CD4-positive, CD25-positive, alpha-beta regulatory T cell (primary cell): ENCODE data around the gene SCGB2B2. TPM values are rescaled to one million over a fixed set of nuclear protein-coding genes. Genes with fewer than 3 reads are reported as not detected.

Experiments used
- ATAC-seq, 2 donors: fragments of 150-1000 bp; cut with Tn5 transposase; one replicate each; pipeline ENCODE4 v1.10.0; 2021; ENCODE audit warnings: low read depth in 2 of 2, moderate number of reproducible peaks in 2 of 2, moderate library complexity in 1 of 2
- DNase-seq, 3 donors: peaks; one replicate each; pipeline versions ENCODE4 v3.0.0 to v3.0.0-alpha.2; 2012 to 2022; ENCODE audit warnings: mixed read lengths in 1 of 3
- H3K27ac ChIP-seq: one replicate; pipeline ENCODE4 v1.7.0; 2013; ENCODE audit warnings: mild to moderate bottlenecking, low read length; ENCODE audit not compliant: insufficient read depth, poor library complexity, severe bottlenecking
- H3K27me3 ChIP-seq: one replicate; pipeline ENCODE4 v1.7.0; 2013; ENCODE audit warnings: low read length; ENCODE audit not compliant: control insufficient read depth, insufficient read depth
- H3K36me3 ChIP-seq: one replicate; pipeline ENCODE4 v1.7.0; 2013; ENCODE audit warnings: mild to moderate bottlenecking, low read length, moderate library complexity; ENCODE audit not compliant: control insufficient read depth, insufficient read depth
- H3K4me1 ChIP-seq: 2 replicates; pipeline ENCODE4 v1.7.0; 2013; ENCODE audit warnings: mild to moderate bottlenecking, low read length; ENCODE audit not compliant: insufficient read depth, control insufficient read depth, poor library complexity, severe bottlenecking
- H3K4me3 ChIP-seq: one replicate; pipeline ENCODE4 v1.7.0; 2013; ENCODE audit warnings: low read depth, mild to moderate bottlenecking, low read length, moderate library complexity
- H3K9me3 ChIP-seq, 2 experiments: 1 replicate in 1 of 2; 2 replicates in 1 of 2; pipeline ENCODE4 v1.7.0; 2013; ENCODE audit warnings: low read length in 2 of 2, mild to moderate bottlenecking in 1 of 2, moderate library complexity in 1 of 2; ENCODE audit not compliant: control insufficient read depth in 2 of 2
- H3K27ac Mint-ChIP-seq, 3 donors: one replicate each; pipeline ENCODE4 v1.8.0; 2020 to 2022; ENCODE audit warnings: mild to moderate bottlenecking in 3 of 3, mixed read lengths in 3 of 3, moderate library complexity in 2 of 3
- H3K27me3 Mint-ChIP-seq: one replicate; pipeline ENCODE4 v1.8.0; 2022; ENCODE audit warnings: mild to moderate bottlenecking, mixed read lengths
- H3K36me3 Mint-ChIP-seq: one replicate; pipeline ENCODE4 v1.8.0; 2020; ENCODE audit warnings: mixed read lengths
- H3K4me1 Mint-ChIP-seq, 4 donors: one replicate each; pipeline ENCODE4 v1.8.0; 2020 to 2022; ENCODE audit warnings: mixed read lengths in 4 of 4, mild to moderate bottlenecking in 1 of 4
- H3K4me3 Mint-ChIP-seq, 4 donors: one replicate each; pipeline ENCODE4 v1.8.0; 2020 to 2022; ENCODE audit warnings: mild to moderate bottlenecking in 4 of 4, mixed read lengths in 4 of 4, moderate library complexity in 3 of 4
- H3K9me3 Mint-ChIP-seq, 7 donors: one replicate each; pipeline ENCODE4 v1.8.0; 2020 to 2022; ENCODE audit warnings: mixed read lengths in 7 of 7, mild to moderate bottlenecking in 3 of 7, moderate library complexity in 2 of 7
- polyA plus RNA-seq, 4 donors: library from polyadenylated mRNA; unstranded; fragments of 300-500 nt; fragmentation: Illumina TruSeq; gene quantifications; one replicate each; pipeline ENCODE4 v1.2.3, GENCODE V29; 2021
- total RNA-seq: library from RNA; stranded (reverse); gene quantifications from one replicate; pipeline ENCODE4 v1.2.3, GENCODE V29; 2022

SCGB2B2 gene, protein sequence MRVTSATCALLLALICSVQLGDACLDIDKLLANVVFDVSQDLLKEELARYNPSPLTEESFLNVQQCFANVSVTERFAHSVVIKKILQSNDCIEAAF
- total RNA-seq (0.74 TPM), polyA plus RNA-seq (under 1 TPM in 1 of 4 donors, not detected in 3; 0.07 TPM)

DNA sequence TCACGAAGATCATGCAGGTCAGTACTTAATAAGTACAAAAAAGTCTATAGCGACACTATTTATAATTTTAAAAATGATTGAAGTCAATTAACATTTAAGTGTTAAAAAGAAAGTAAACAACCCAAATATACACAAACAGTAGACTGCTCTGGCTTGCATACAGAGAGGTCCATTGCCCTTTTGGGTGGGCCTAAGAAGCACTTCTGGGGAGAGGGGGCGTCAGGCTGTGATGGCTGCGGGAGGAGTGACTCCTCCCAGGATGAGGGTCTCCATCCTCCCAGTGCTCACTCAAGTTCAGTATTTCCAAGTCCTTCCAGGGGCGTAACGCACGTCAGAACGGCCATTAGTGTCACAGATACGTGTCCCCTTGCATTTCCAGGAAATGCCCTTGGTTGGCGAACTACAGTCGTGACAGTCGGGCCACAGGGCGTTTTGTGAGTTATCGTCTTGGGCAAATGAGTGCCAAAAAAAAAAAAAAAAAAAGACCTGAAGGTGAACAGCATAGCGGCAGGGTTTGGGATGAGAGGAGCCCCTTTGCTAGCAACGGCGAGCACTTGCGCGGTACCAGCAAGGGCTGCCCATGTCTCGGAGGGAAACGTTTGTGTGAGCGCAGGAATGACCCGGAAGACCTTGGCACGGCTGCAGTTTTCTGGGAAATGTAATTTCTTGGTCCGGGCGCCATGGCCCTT, at the start of gene SCGB2B2:
Gene SCGB2B2 (minus strand): TSS at position 463 of the 689 bp plus-strand sequence. CDS start 82,596 bp downstream, outside the sequence.
- Mint-ChIP-seq H3K4me1 (peaks cover 8 to 44% (median 23%) of the 10 kb centered on the region in 4 donors), H3K36me3 (peaks cover 26% of the 10 kb centered on the region), H3K4me3 (peak within 1 kb of the TSS; percentile 93 to 99 (median 97)), H3K27ac (peak within 1 kb of the TSS; percentile 96 to 100 (median 97)), H3K9me3 (peaks cover 4 to 28% (median 14%) of the 10 kb centered on the region in 7 donors), H3K27me3 (peaks cover 23% of the 10 kb centered on the region)
- peaks cover 15 to 18% of the 10 kb centered on the region in 2 experiments for H3K9me3 ChIP-seq
- DNase-seq (peak in 2 of 3 donors; percentile 68 to 94), ATAC-seq (peak; percentile 71 to 73)
- peak within 1 kb of the TSS; percentile 89 for H3K4me3 ChIP-seq
- H3K4me1 ChIP-seq = peaks cover 17% of the 10 kb centered on the region
- H3K27me3 ChIP-seq = peaks cover 6% of the 10 kb centered on the region
- peak within 1 kb of the TSS; percentile 83 for H3K27ac ChIP-seq
- H3K36me3 ChIP-seq = peaks cover 25% of the 10 kb centered on the region

DNA sequence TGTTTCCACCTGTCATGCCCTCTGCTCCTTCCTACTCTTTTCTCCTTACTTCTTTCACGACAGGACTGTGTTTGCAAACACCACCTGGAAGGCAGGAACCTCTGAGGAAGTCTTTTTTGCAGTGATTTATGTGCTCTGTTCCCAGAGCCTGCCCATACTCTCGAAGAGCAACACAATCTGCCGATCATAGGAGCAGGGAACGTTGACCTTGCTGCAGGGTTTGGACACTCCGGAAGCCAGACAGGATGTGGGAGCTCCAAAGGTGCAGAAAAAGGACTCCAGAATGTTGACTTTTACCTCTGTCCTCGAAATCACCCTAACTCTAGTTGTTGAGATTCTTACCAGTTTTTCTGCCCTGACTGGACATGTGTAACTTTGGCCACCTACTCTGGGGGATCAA, 48.4 kb upstream of the SCGB2B2 start:
- H3K27ac Mint-ChIP-seq = no peak overlapping the region
- H3K4me1 Mint-ChIP-seq = no peaks in the 10 kb centered on the region
- H3K4me1 ChIP-seq = no peaks in the 10 kb centered on the region
- H3K9me3 ChIP-seq = no peaks in the 10 kb centered on the region
- H3K27ac ChIP-seq = no peak overlapping the region
- no peaks in the 10 kb centered on the region for H3K36me3 ChIP-seq
- DNase-seq = no peak
- no peak overlapping the region for H3K4me3 ChIP-seq
- no peaks in the 10 kb centered on the region for H3K36me3 Mint-ChIP-seq
- no peak overlapping the region for H3K4me3 Mint-ChIP-seq
- H3K27me3 ChIP-seq = peaks cover 6% of the 10 kb centered on the region
- H3K27me3 Mint-ChIP-seq = peaks cover 37% of the 10 kb centered on the region
- H3K9me3 Mint-ChIP-seq = peaks cover 0 to 2% (median 0%) of the 10 kb centered on the region in 7 donors
- ATAC-seq = no peak

DNA sequence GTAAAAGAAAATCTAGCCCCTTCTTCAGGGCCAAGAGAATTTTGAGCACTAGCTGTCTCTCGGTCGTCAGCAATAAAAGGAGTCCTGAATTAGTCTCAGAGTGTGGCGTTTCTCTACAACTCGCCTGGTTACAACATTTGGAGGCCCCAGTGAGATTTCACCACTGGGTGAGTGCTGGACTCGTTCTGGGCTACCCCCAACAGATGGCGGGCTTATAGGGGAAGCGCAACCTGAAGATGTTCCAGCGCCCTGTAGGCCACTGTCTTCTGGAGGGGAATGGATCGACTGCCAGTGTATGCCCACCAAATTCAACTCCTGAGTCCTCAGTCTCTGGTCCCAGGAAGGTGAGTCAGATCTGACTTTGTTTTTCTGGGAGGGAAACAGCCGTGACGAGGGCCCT, 45.4 kb upstream of the SCGB2B2 start:
- no peaks in the 10 kb centered on the region for H3K36me3 ChIP-seq
- H3K27me3 Mint-ChIP-seq = peaks cover 42% of the 10 kb centered on the region
- no peak for DNase-seq
- no peak for ATAC-seq
- H3K27ac Mint-ChIP-seq = no peak overlapping the region
- no peaks in the 10 kb centered on the region for H3K4me1 Mint-ChIP-seq
- H3K4me3 Mint-ChIP-seq = no peak overlapping the region
- peaks cover 6% of the 10 kb centered on the region for H3K27me3 ChIP-seq
- H3K4me1 ChIP-seq = no peaks in the 10 kb centered on the region
- H3K9me3 ChIP-seq = no peaks in the 10 kb centered on the region
- peaks cover 0 to 3% (median 0%) of the 10 kb centered on the region in 7 donors for H3K9me3 Mint-ChIP-seq
- H3K27ac ChIP-seq = no peak overlapping the region
- no peak overlapping the region for H3K4me3 ChIP-seq
- H3K36me3 Mint-ChIP-seq = no peaks in the 10 kb centered on the region

DNA sequence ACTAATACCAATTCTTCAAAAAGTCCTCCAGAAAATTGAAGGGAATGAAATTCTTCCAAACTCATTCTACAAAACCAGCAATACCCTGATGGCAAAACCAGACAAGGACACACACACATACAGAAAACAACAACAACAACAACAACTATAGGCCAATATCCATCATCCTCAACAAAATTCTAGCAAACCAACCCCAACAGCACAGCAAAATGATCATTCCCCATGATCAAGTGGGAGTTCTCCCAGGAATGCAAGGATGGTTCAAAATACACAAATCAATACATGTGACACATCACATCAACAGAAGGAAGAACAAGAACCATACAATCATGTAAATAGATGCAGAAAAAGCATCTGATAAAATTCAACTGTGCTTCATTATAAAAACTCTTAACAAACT, 38.4 kb upstream of the SCGB2B2 start:
- ATAC-seq (no peak), DNase-seq (no peak)
- Histone ChIP-seq H3K4me3 (no peak overlapping the region), H3K27ac (no peak overlapping the region), H3K27me3 (peaks cover 12% of the 10 kb centered on the region), H3K36me3 (no peaks in the 10 kb centered on the region), H3K9me3 (peaks cover 19% of the 10 kb centered on the region in 2 experiments), H3K4me1 (no peaks in the 10 kb centered on the region)
- Mint-ChIP-seq H3K27ac (no peak overlapping the region), H3K4me1 (peaks cover 0 to 6% (median 3%) of the 10 kb centered on the region in 4 donors), H3K36me3 (peaks cover 4% of the 10 kb centered on the region), H3K27me3 (peaks cover 37% of the 10 kb centered on the region), H3K4me3 (no peak overlapping the region), H3K9me3 (peaks cover 2 to 20% (median 7%) of the 10 kb centered on the region in 7 donors)

DNA sequence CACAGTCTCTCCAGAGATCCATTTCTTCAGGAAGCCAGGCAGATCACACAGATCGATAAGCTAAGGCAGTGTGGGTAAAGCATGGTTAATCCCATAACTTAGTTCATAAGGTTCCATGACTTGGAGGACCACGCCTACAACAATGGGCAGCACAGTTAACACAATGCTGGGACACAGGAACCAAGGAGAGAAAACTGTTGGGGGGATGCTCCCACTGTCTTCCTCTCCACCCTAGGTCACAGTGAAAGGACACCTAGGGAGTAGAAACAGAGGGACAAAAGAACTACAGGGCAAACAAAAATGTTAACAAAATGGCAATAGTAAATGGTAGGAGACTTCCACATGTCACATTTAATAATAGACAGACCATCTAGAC, 36.3 kb upstream of the SCGB2B2 start:
- no peaks in the 10 kb centered on the region for H3K36me3 ChIP-seq
- H3K4me1 ChIP-seq = no peaks in the 10 kb centered on the region
- Mint-ChIP-seq H3K4me3 (no peak overlapping the region), H3K27me3 (peaks cover 34% of the 10 kb centered on the region), H3K9me3 (peaks cover 2 to 20% (median 7%) of the 10 kb centered on the region in 7 donors), H3K36me3 (peaks cover 4% of the 10 kb centered on the region), H3K27ac (no peak overlapping the region), H3K4me1 (peaks cover 0 to 6% (median 3%) of the 10 kb centered on the region in 4 donors)
- H3K4me3 ChIP-seq = no peak overlapping the region
- ATAC-seq (no peak), DNase-seq (peak in 1 of 3 donors; percentile 13)
- H3K27me3 ChIP-seq = peaks cover 12% of the 10 kb centered on the region
- H3K27ac ChIP-seq = no peak overlapping the region
- peaks cover 19% of the 10 kb centered on the region in 2 experiments for H3K9me3 ChIP-seq

DNA sequence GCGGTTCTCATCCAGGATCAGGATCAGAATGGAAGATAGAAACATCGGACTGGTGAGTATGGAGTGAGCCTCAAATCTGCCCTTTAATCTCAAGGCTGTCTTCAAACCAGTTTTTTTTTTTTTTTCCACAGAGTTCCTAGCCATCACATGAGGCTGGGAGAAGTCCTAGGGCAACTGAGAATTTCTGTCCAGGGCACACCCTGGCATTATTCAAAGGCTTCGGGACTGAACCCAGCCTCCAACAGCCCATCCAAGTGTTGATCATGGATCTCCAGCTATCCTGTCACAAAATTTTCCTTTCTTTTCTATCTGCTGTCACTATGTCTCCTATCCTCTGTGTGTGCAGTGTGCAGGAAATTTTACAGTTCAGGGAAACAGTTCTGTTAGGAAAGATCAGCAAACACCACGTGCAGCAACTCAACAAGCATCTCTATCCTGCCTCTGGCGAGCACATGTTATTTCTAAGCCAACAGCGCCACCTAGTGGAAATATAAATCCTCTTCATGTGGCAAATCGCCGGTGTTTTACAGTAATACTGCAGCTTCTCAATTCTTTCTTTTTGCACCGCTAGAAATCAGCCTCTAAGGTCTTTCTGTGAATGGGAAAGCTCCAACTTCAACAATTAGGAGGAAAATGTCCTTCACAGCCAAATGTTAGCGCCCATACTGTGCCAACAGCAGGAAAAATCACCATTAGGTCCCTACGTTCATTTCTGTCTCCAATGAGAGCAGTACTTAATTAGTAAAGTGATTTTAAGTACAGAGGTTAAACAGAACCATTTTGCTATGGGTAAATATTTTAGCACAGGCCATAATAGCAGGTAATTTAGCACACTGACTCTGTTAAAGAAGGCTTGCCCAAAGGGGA, 35.7 kb upstream of the SCGB2B2 start:
- Histone ChIP-seq H3K27me3 (peaks cover 13% of the 10 kb centered on the region), H3K36me3 (no peaks in the 10 kb centered on the region), H3K9me3 (peaks cover 19% of the 10 kb centered on the region in 2 experiments), H3K4me1 (no peaks in the 10 kb centered on the region), H3K27ac (no peak overlapping the region), H3K4me3 (no peak overlapping the region)
- DNase-seq (peak; percentile 55 to 79 (median 76)), ATAC-seq (peak in 1 of 2 donors; percentile 50)
- H3K27ac Mint-ChIP-seq = no peak overlapping the region
- peaks cover 4% of the 10 kb centered on the region for H3K36me3 Mint-ChIP-seq
- peaks cover 2 to 20% (median 7%) of the 10 kb centered on the region in 7 donors for H3K9me3 Mint-ChIP-seq
- H3K4me3 Mint-ChIP-seq = no peak overlapping the region
- peaks cover 0 to 6% (median 3%) of the 10 kb centered on the region in 4 donors for H3K4me1 Mint-ChIP-seq
- H3K27me3 Mint-ChIP-seq = peaks cover 27% of the 10 kb centered on the region

DNA sequence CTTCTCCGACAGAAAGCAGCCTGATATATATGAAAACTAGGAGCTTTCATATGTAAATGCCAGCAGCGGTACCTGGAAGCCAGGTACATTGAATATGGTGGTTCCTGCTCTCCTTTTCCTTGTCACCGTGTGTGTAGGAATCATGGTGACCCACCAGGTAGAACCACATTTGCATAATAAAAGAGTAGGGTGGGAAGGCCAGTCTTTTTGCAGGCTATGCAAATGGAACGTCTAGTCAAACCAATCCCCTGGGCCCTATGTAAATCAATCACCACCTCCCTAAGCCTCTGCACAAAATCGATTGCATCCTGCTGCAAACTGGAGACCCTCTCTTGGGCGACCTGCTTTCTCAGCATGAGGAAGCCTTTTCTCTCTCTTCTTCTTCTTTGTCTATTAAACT, 34.9 kb upstream of the SCGB2B2 start:
- peaks cover 20% of the 10 kb centered on the region for H3K27me3 Mint-ChIP-seq
- H3K4me3 Mint-ChIP-seq = no peak overlapping the region
- ATAC-seq = no peak
- no peak for DNase-seq
- Histone ChIP-seq H3K36me3 (no peaks in the 10 kb centered on the region), H3K9me3 (peaks cover 19% of the 10 kb centered on the region in 2 experiments), H3K27ac (no peak overlapping the region), H3K4me1 (no peaks in the 10 kb centered on the region), H3K27me3 (peaks cover 8% of the 10 kb centered on the region), H3K4me3 (no peak overlapping the region)
- H3K9me3 Mint-ChIP-seq = peaks cover 2 to 20% (median 8%) of the 10 kb centered on the region in 7 donors
- peaks cover 4% of the 10 kb centered on the region for H3K36me3 Mint-ChIP-seq
- no peak overlapping the region for H3K27ac Mint-ChIP-seq
- H3K4me1 Mint-ChIP-seq = peaks cover 0 to 6% (median 3%) of the 10 kb centered on the region in 4 donors
